HepG2 (cell line): ENCODE results near the gene SNX13. TPM values are rescaled to one million over a fixed set of nuclear protein-coding genes. Genes with fewer than 3 reads are reported as not detected.

Experiments used
- ATAC-seq: fragments of 200-7000 bp; cut with Tn5 transposase; 3 replicates; pipeline ENCODE4 v1.9.1; 2020; ENCODE audit warnings: mild to moderate bottlenecking, moderate library complexity
- BruUV-seq: library from RNA; stranded (reverse); fragments of 400-500 nt; replicated peaks from 2 replicates; lab custom pipeline; 2021; lab: Mats Ljungman, UMichigan
- CTCF ChIA-PET: fragments of 300-600 bp; formaldehyde crosslinking; extraction: SDS; loops from one replicate; lab custom pipeline; 2021; ENCODE audit warnings: low total read pairs, inconsistent platforms, low intra/inter-chr PET ratio; lab: Yijun Ruan, JAX
- POLR2A ChIA-PET: fragments of 350-600 bp; sonication (Branson Sonifier 250); formaldehyde crosslinking; loops from one replicate; lab custom pipeline; 2020; ENCODE audit warnings: antibody characterized with exemption, inconsistent platforms; lab: Yijun Ruan, JAX
- DNase-seq: peaks from one replicate; pipeline ENCODE4 v3.0.0-alpha.2; 2015; ENCODE audit warnings: low spot score
- FAIRE-seq: peaks from 3 replicates; lab custom pipeline; 2011; peaks lifted over from hg19 to GRCh38; lab: Jason Lieb, UNC
- H2AFZ ChIP-seq: one replicate; pipeline ENCODE4 v1.6.1; 2011; ENCODE audit warnings: low read length, inconsistent platforms
- H3K27ac ChIP-seq: fragments of 300-600 bp; 3 replicates; pipeline ENCODE4 v1.8.0; 2011; ENCODE audit warnings: mixed run types, mild to moderate bottlenecking, mixed read lengths, low read length, inconsistent platforms; ENCODE audit not compliant: insufficient read depth; ENCODE audit errors: extremely low read length
- H3K27me3 ChIP-seq, 2 experiments: fragments of 200-600 bp in 1 of 2; 2 replicates in 1 of 2; 3 replicates in 1 of 2; pipeline versions ENCODE4 v1.6.0 to v1.8.0; 2011; ENCODE audit warnings: low read length in 2 of 2, mild to moderate bottlenecking in 2 of 2, moderate library complexity in 2 of 2, inconsistent platforms in 1 of 2; ENCODE audit not compliant: insufficient read depth in 2 of 2, control insufficient read depth in 1 of 2
- H3K36me3 ChIP-seq, 2 experiments: fragments of 200-600 bp in 1 of 2; replicated peaks in 1 of 2; 2 replicates in 1 of 2; 3 replicates in 1 of 2; pipeline versions ENCODE4 v1.5.1 to v1.8.0; 2011; ENCODE audit warnings: low read length in 2 of 2, inconsistent platforms in 1 of 2; ENCODE audit not compliant: insufficient read depth in 2 of 2, control insufficient read depth in 1 of 2
- H3K4me1 ChIP-seq: 2 replicates; pipeline ENCODE4 v1.5.1; 2012; ENCODE audit warnings: low read length, inconsistent platforms; ENCODE audit not compliant: insufficient read depth
- H3K4me2 ChIP-seq: 2 replicates; pipeline ENCODE4 v1.6.0; 2011; ENCODE audit warnings: low read depth, low read length, inconsistent platforms
- H3K4me3 ChIP-seq, 3 experiments: fragments of 200-600 bp in 1 of 3; sonication (generic), shearing (Covaris generic) in 1 of 3; replicated peaks in 1 of 3; 2 replicates each; pipeline ENCODE4 v1.5.1; 2011 to 2016; ENCODE audit warnings: low read length in 3 of 3, inconsistent platforms in 2 of 3, low read depth in 2 of 3, mild to moderate bottlenecking in 2 of 3, control low read depth in 1 of 3, mixed read lengths in 1 of 3; ENCODE audit not compliant: insufficient read depth in 1 of 3
- H3K79me2 ChIP-seq: one replicate; pipeline ENCODE4 v1.6.1; 2011; ENCODE audit warnings: low read length, inconsistent platforms; ENCODE audit not compliant: insufficient read depth
- H3K9ac ChIP-seq: 2 replicates; pipeline ENCODE4 v1.6.0; 2011; ENCODE audit warnings: mild to moderate bottlenecking, low read depth, low read length, inconsistent platforms; ENCODE audit not compliant: insufficient read depth
- H3K9me3 ChIP-seq: 2 replicates; pipeline ENCODE4 v1.5.1; 2012; ENCODE audit warnings: mild to moderate bottlenecking, low read length
- H4K20me1 ChIP-seq: 2 replicates; pipeline ENCODE4 v1.6.0; 2011; ENCODE audit warnings: inconsistent platforms, mild to moderate bottlenecking, low read length, moderate library complexity; ENCODE audit not compliant: insufficient read depth
- ARNT2 ChIP-seq: sonication (generic); formaldehyde crosslinking; IDR thresholded peaks from 2 replicates; pipeline ENCODE4 v1.8.0; 2022; ENCODE audit warnings: mild to moderate bottlenecking, low read depth, missing genetic modification reagents, moderate library complexity
- CCDC6 ChIP-seq: sonication (generic); formaldehyde crosslinking; IDR thresholded peaks from 2 replicates; pipeline ENCODE4 v1.8.1; 2022; ENCODE audit warnings: mild to moderate bottlenecking, missing genetic modification reagents, moderate library complexity
- CERS6 ChIP-seq: sonication (generic); formaldehyde crosslinking; IDR thresholded peaks from 2 replicates; pipeline ENCODE4 v1.5.0; 2020; ENCODE audit warnings: missing genetic modification reagents
- HCFC1 ChIP-seq: fragments of 150-350 bp; IDR thresholded peaks from 2 replicates; pipeline ENCODE4 v1.6.1; 2014; ENCODE audit warnings: low read depth, low read length
- MIER2 ChIP-seq: IDR thresholded peaks from 2 replicates; pipeline ENCODE4 v1.6.1; 2016; ENCODE audit warnings: missing biosample characterization, missing genetic modification reagents
- PRPF4 ChIP-seq: fragments of 200-400 bp; formaldehyde crosslinking; IDR thresholded peaks from 2 replicates; pipeline ENCODE4 v1.6.1; 2016; ENCODE audit warnings: low read length, low read depth; ENCODE audit not compliant: poor library complexity, severe bottlenecking
- SAP130 ChIP-seq: IDR thresholded peaks from 2 replicates; pipeline ENCODE4 v1.6.1; 2016; ENCODE audit warnings: low read depth
- TOE1 ChIP-seq: sonication (generic); formaldehyde crosslinking; IDR thresholded peaks from 2 replicates; pipeline ENCODE4 v1.4.0; 2020; ENCODE audit warnings: mild to moderate bottlenecking, missing genetic modification reagents
- ZBTB7B ChIP-seq: sonication (generic); formaldehyde crosslinking; IDR thresholded peaks from 2 replicates; pipeline ENCODE4 v1.4.0; 2020; ENCODE audit warnings: missing genetic modification reagents
- ZNF101 ChIP-seq: sonication (generic); formaldehyde crosslinking; IDR thresholded peaks from 2 replicates; pipeline ENCODE4 v1.4.0; 2020; ENCODE audit warnings: mild to moderate bottlenecking, low read depth, missing genetic modification reagents, borderline replicate concordance
- ZNF234 ChIP-seq: sonication (generic); formaldehyde crosslinking; conservative IDR thresholded peaks from 2 replicates; pipeline ENCODE4 v1.5.1; 2020; ENCODE audit warnings: mild to moderate bottlenecking, missing genetic modification reagents
- ZNF292 ChIP-seq: sonication (generic); formaldehyde crosslinking; IDR thresholded peaks from 2 replicates; pipeline ENCODE4 v1.8.1; 2022; ENCODE audit warnings: mild to moderate bottlenecking, low read depth, missing genetic modification reagents, borderline replicate concordance
- ZNF431 ChIP-seq: sonication (generic); formaldehyde crosslinking; IDR thresholded peaks from 2 replicates; pipeline ENCODE4 v1.9.0; 2022; ENCODE audit warnings: missing genetic modification reagents, low read depth, mild to moderate bottlenecking, borderline replicate concordance
- ZSCAN20 ChIP-seq: sonication (generic); formaldehyde crosslinking; IDR thresholded peaks from 2 replicates; pipeline ENCODE4 v1.4.0; 2020; ENCODE audit warnings: missing genetic modification reagents, mild to moderate bottlenecking, borderline replicate concordance
- in situ Hi-C: cut with HindIII; loops from 2 replicates; pipeline ENCODE4 v1.10.0; 2017; ENCODE audit warnings: low pct_unique_long_range_greater_than_20kb; ENCODE audit not compliant: extremely low pct_ligation_motif_present
- intact Hi-C: fragments of 100-400 bp; cut with micrococcal nuclease; formaldehyde crosslinking; loops from one replicate; pipeline ENCODE4 v1.10.0; 2022; ENCODE audit not compliant: unreplicated experiment
- polyA plus RNA-seq, 8 experiments: library from polyadenylated mRNA; depleted of rRNA in 3 of 8; stranded (reverse) in 7 of 8; unstranded in 1 of 8; fragments of >200 nt; fragmentation: Illumina TruSeq in 4 of 8; extraction: Trizol in 4 of 8; gene quantifications; 2 replicates each; pipeline versions ENCODE4 v1.2.1 to v1.2.3, GENCODE V29; 2011 to 2016; ENCODE audit warnings: low read depth in 4 of 8, missing spikeins in 1 of 8, mixed read lengths in 1 of 8; ENCODE audit not compliant: insufficient read depth in 1 of 8
- total RNA-seq, 5 experiments: library from RNA; depleted of rRNA; stranded (reverse); fragments of >200 nt; fragmentation: Illumina TruSeq; extraction: Trizol; gene quantifications; 2 replicates each; pipeline ENCODE4 v1.2.3, GENCODE V29; 2016; ENCODE audit warnings: low read depth in 1 of 5
- TF ChIP-seq, protein P1 (sequence below): sonication (generic); formaldehyde crosslinking; IDR thresholded peaks from 2 replicates; pipeline ENCODE4 v1.4.0; 2020; ENCODE audit warnings: missing genetic modification reagents
- TF ChIP-seq, protein P2 (sequence below): sonication (generic); formaldehyde crosslinking; IDR thresholded peaks from 2 replicates; pipeline ENCODE4 v1.8.0; 2022; ENCODE audit warnings: missing genetic modification reagents, low read depth, mild to moderate bottlenecking, borderline replicate concordance

The SNX13 gene
- total and polyA plus RNA-seq, 2 of the 13 experiments (the other 11 are each of a cell fraction or from before 2014, with no cell fraction given), result 14.3 to 32.3 TPM

GRCh38 chr7:17782216-17782549 lies 158.1 kb downstream of the SNX13 start:
- ChIA-PET POLR2A (no interaction called here), CTCF (no interaction called here)
- H3K4me3 ChIP-seq, result no peak overlapping the region
- no peaks in the 10 kb centered on the region for H3K36me3 ChIP-seq
- intact Hi-C loops, result no loop called here
- H3K9ac ChIP-seq, result no peak overlapping the region
- H3K27me3 ChIP-seq, result no peaks in the 10 kb centered on the region
- H3K9me3 ChIP-seq, result no peaks in the 10 kb centered on the region
- in situ Hi-C loops, result no loop called here
- no TSS peak for BruUV-seq
- H3K79me2 ChIP-seq, result no peaks in the 10 kb centered on the region
- no peak overlapping the region for H3K27ac ChIP-seq
- DNase-seq (no peak), ATAC-seq (no peak), FAIRE-seq (no peak)
- no peaks in the 10 kb centered on the region for H4K20me1 ChIP-seq
- H2AFZ ChIP-seq, result no peak overlapping the region
- H3K4me2 ChIP-seq, result no peak overlapping the region
- no peaks in the 10 kb centered on the region for H3K4me1 ChIP-seq
- TF ChIP-seq ZNF101 (CRISPR knock-in tag), result no peak
- no peak for TF ChIP-seq ZNF431 (CRISPR knock-in tag)
- TF ChIP-seq TOE1, result no peak
- TF ChIP-seq, protein P1, sequence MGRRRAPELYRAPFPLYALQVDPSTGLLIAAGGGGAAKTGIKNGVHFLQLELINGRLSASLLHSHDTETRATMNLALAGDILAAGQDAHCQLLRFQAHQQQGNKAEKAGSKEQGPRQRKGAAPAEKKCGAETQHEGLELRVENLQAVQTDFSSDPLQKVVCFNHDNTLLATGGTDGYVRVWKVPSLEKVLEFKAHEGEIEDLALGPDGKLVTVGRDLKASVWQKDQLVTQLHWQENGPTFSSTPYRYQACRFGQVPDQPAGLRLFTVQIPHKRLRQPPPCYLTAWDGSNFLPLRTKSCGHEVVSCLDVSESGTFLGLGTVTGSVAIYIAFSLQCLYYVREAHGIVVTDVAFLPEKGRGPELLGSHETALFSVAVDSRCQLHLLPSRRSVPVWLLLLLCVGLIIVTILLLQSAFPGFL, result no peak
- TF ChIP-seq CERS6 (CRISPR knock-in tag), result no peak
- TF ChIP-seq, protein P2, sequence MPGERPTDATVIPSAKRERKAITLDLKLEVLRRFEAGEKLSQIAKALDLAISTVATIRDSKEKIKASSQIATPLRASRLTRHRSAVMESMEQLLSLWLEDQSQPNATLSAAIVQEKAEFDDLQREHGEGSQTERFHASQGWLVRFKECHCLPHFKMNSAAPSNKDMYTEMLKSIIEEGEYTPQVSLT (CRISPR knock-in tag), result no peak
- no peak for TF ChIP-seq HCFC1
- TF ChIP-seq SAP130, result no peak
- no peak for TF ChIP-seq ZSCAN20 (CRISPR knock-in tag)
- TF ChIP-seq ZNF234 (CRISPR knock-in tag), result no peak
- no peak for TF ChIP-seq MIER2 (CRISPR knock-in tag)
- TF ChIP-seq ARNT2 (CRISPR knock-in tag), result no peak
- TF ChIP-seq PRPF4, result no peak
- no peak for TF ChIP-seq CCDC6 (CRISPR knock-in tag)
- TF ChIP-seq ZNF292 (CRISPR knock-in tag), result no peak
- TF ChIP-seq ZBTB7B (CRISPR knock-in tag), result no peak
- TF ChIP-seq, all 625 proteins: peak for 0
